KMS-11 (cell line): Measurements from ENCODE around the gene KRTAP5-8.

ENCODE experiments used
- H2AFZ ChIP-seq: fragments of 200-600 bp; sonication (generic); 2 replicates; pipeline ENCODE4 v1.6.1; 2016; ENCODE audit warnings: antibody characterized with exemption, mixed run types, low read depth
- H3K27ac ChIP-seq: fragments of 200-600 bp; sonication (generic); 2 replicates; pipeline ENCODE4 v1.6.1; 2016; ENCODE audit warnings: mild to moderate bottlenecking, mixed run types
- H3K27me3 ChIP-seq: fragments of 200-600 bp; sonication (generic); 2 replicates; pipeline ENCODE4 v1.6.1; 2017; ENCODE audit warnings: mild to moderate bottlenecking, low read depth, mixed run types, moderate library complexity; ENCODE audit not compliant: insufficient read depth
- H3K36me3 ChIP-seq: fragments of 200-600 bp; sonication (generic); 2 replicates; pipeline ENCODE4 v1.6.1; 2017; ENCODE audit warnings: mild to moderate bottlenecking, mixed run types; ENCODE audit not compliant: insufficient read depth
- H3K4me1 ChIP-seq: fragments of 200-600 bp; sonication (generic); 2 replicates; pipeline ENCODE4 v1.6.1; 2016; ENCODE audit warnings: mild to moderate bottlenecking, low read depth, mixed run types; ENCODE audit not compliant: poor library complexity, severe bottlenecking
- H3K4me2 ChIP-seq: fragments of 200-600 bp; sonication (generic); 2 replicates; pipeline ENCODE4 v1.7.0; 2016; ENCODE audit warnings: mild to moderate bottlenecking, mixed run types
- H3K4me3 ChIP-seq: fragments of 200-600 bp; sonication (generic); IDR thresholded peaks from 2 replicates; pipeline ENCODE4 v1.6.1; 2017; ENCODE audit warnings: low read depth, low read length, mixed read lengths; ENCODE audit not compliant: insufficient read depth
- H3K79me2 ChIP-seq: fragments of 200-600 bp; sonication (generic); 2 replicates; pipeline ENCODE4 v1.6.1; 2016; ENCODE audit warnings: low read depth, mixed run types; ENCODE audit not compliant: insufficient read depth
- H3K9ac ChIP-seq: fragments of 200-600 bp; sonication (generic); 2 replicates; pipeline ENCODE4 v1.6.1; 2016; ENCODE audit warnings: mild to moderate bottlenecking, mixed run types
- H4K20me1 ChIP-seq: fragments of 200-600 bp; sonication (generic); 2 replicates; pipeline ENCODE4 v1.6.1; 2016; ENCODE audit warnings: mild to moderate bottlenecking, mixed run types; ENCODE audit not compliant: insufficient read depth
- CTCF ChIP-seq: fragments of 200-600 bp; sonication (generic); conservative IDR thresholded peaks from 2 replicates; pipeline ENCODE4 v1.6.1; 2017; ENCODE audit warnings: low read depth, mild to moderate bottlenecking, antibody characterized with exemption, low read length, moderate library complexity, mixed read lengths

The KRTAP5-8 gene

GRCh38 chr11:71501071-71501985, 36.5 kb upstream of the KRTAP5-8 start:
- no peaks in the 10 kb centered on the region for H4K20me1 ChIP-seq
- no peaks in the 10 kb centered on the region for H3K79me2 ChIP-seq
- H2AFZ ChIP-seq: no peak overlapping the region
- no peak overlapping the region for H3K4me3 ChIP-seq
- H3K27ac ChIP-seq: no peak overlapping the region
- TF ChIP-seq CTCF: no peak
- no peaks in the 10 kb centered on the region for H3K4me1 ChIP-seq
- no peaks in the 10 kb centered on the region for H3K27me3 ChIP-seq
- no peaks in the 10 kb centered on the region for H3K36me3 ChIP-seq
- H3K4me2 ChIP-seq: no peak overlapping the region
- no peak overlapping the region for H3K9ac ChIP-seq

DNA sequence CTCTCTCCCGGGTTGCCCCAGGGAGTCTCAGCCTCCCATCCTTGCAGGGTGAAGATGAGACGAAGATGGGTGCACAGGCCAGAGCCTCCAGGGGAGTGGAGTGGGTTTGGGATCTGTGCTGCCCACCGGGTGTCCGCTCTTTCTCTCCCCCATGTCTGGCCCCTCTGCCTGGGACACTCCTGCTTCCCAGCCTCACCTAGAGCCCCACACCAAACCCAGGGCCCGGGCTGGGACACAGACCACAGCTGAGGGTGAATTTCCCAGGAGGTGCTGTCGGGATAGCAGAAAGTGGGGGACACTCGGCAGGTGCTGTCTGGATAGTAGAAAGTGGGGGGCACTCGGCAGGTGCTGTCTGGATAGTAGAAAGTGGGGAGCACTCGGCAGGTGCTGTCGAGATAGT, 35.8 kb upstream of the KRTAP5-8 start:
- Histone ChIP-seq H2AFZ (no peak overlapping the region), H4K20me1 (no peaks in the 10 kb centered on the region), H3K4me1 (no peaks in the 10 kb centered on the region), H3K9ac (no peak overlapping the region), H3K4me3 (no peak overlapping the region), H3K4me2 (no peak overlapping the region), H3K36me3 (no peaks in the 10 kb centered on the region), H3K27ac (no peak overlapping the region), H3K27me3 (no peaks in the 10 kb centered on the region), H3K79me2 (no peaks in the 10 kb centered on the region)
- TF ChIP-seq CTCF: no peak

GRCh38 chr11:71502871-71503435, 34.9 kb upstream of the KRTAP5-8 start:
- Histone ChIP-seq H2AFZ (no peak overlapping the region), H3K4me3 (no peak overlapping the region), H3K9ac (no peak overlapping the region), H4K20me1 (no peaks in the 10 kb centered on the region), H3K27ac (no peak overlapping the region), H3K27me3 (no peaks in the 10 kb centered on the region), H3K79me2 (no peaks in the 10 kb centered on the region), H3K36me3 (no peaks in the 10 kb centered on the region), H3K4me1 (no peaks in the 10 kb centered on the region), H3K4me2 (no peak overlapping the region)
- TF ChIP-seq CTCF: no peak

DNA sequence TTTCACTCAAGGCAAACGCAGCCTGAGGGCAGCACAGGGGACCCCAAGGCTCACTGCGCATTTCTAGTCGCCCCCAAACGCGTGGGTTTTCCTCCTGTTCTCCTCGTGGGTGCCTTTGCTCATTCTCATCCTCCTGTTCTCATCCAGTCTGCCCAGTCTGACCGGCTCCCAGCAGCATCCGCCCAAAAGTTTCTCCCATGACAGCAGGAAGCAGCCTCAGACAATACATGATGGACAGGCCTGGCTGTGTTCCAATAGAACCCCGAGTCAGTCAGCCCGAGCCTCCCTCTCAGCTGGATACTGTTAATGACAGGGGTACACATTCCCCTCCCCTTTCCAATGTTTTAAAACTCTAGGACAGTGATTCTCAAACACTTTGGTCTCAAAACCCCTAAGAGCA, 33.3 kb upstream of the KRTAP5-8 start:
- Histone ChIP-seq H3K4me2 (no peak overlapping the region), H2AFZ (no peak overlapping the region), H3K27me3 (no peaks in the 10 kb centered on the region), H3K9ac (no peak overlapping the region), H3K4me3 (no peak overlapping the region), H3K79me2 (no peaks in the 10 kb centered on the region), H3K27ac (no peak overlapping the region), H4K20me1 (no peaks in the 10 kb centered on the region), H3K4me1 (no peaks in the 10 kb centered on the region), H3K36me3 (no peaks in the 10 kb centered on the region)
- no peak for TF ChIP-seq CTCF
